B cell (primary cell): ENCODE data around the gene KIRREL3.

Experiments
- EZH2 ChIP-seq: IDR thresholded peaks from 2 replicates; pipeline ENCODE4 v1.6.1; 2012; ENCODE audit warnings: borderline replicate concordance, low read depth, mild to moderate bottlenecking, moderate library complexity, low read length; ENCODE audit not compliant: insufficient read depth, poor library complexity, severe bottlenecking
- TF ChIP-seq, protein P1 (sequence below): fragments of 200-600 bp; IDR thresholded peaks from one replicate; pipeline ENCODE4 v1.8.0; 2022; ENCODE audit warnings: antibody characterized with exemption, mild to moderate bottlenecking

DNA sequence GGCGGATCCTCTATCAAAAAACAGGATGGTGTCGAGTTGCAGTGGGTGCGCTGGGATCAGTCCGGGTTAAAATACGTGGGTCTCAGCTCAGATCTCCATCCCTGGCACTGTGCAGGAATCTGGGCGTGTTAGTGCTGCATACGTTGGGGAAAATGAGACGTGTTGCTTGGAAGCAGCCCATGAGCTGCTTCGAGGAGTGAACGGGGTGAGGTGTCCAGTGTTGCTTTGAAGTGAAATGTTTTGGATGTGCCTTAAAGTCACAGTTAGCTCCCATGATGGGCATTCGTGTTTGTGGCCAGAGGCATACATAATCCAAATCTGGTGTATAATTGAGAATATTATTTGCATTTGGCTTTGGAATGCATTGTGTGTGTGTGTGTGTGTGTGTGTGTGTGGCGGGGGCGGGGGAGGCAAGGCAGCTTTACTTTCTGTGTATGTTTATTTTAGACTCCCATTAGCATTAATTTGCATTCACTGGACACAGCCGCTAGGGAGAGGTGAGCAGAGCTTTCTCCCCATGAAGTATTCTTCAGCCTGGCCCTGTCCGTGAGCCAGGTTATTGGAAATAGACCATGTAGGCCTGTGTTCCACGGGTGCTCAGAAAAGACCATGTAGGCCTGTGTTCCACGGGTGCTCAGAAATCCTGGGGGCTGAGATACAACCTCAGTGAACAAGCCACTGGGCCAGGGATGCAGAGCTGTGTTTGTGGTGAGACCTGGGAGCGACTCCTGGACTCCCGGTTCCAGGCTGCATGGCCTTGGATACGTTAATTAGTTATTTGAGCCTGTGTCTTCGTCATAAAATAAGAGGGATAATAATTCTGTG, 510.5 kb downstream of the KIRREL3 start:
- TF ChIP-seq, protein P1, sequence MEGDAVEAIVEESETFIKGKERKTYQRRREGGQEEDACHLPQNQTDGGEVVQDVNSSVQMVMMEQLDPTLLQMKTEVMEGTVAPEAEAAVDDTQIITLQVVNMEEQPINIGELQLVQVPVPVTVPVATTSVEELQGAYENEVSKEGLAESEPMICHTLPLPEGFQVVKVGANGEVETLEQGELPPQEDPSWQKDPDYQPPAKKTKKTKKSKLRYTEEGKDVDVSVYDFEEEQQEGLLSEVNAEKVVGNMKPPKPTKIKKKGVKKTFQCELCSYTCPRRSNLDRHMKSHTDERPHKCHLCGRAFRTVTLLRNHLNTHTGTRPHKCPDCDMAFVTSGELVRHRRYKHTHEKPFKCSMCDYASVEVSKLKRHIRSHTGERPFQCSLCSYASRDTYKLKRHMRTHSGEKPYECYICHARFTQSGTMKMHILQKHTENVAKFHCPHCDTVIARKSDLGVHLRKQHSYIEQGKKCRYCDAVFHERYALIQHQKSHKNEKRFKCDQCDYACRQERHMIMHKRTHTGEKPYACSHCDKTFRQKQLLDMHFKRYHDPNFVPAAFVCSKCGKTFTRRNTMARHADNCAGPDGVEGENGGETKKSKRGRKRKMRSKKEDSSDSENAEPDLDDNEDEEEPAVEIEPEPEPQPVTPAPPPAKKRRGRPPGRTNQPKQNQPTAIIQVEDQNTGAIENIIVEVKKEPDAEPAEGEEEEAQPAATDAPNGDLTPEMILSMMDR, result no peak
- TF ChIP-seq EZH2, result no peak
